Measurements from ENCODE around the gene RAD23A. TPM values are rescaled to one million over a fixed set of nuclear protein-coding genes. Genes with fewer than 3 reads are reported as not detected.
A peak's percentile ranks its signal among the peaks of the same experiment; 100 is the strongest.

The RAD23A gene
- total and polyA plus RNA-seq, 2 of the 4 experiments (the other 2 are of a cell fraction) = 54.3 to 67.8 TPM

DNA sequence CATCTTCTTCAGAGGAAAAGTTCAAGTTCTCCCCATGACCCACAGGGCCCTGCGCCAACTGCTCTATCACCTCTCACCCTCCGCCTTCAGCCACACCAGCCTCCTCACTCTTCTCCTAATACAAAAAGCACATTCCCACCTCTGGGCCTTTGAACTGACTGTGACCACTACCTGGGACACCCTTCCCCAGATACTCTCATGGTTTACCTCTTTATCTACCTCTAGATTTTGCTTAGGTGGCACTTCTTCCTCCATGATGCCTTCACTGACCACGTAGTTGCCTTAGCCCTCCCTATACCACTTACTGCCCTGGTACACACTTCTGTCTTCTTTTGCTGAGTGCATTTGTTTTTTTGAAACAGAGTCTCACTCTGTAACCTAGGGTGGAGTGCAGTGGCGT is 22.7 kb upstream of the RAD23A start:
- Histone ChIP-seq H2BK5ac (ENCODE audit: low read depth, low read length, poor library complexity, severe bottlenecking) (no peak overlapping the region), H3K36me3 (ENCODE audit: control insufficient read depth, insufficient read depth, low read length) (peaks cover 38% of the 10 kb centered on the region), H2AFZ (replicated peaks; ENCODE audit: low read length, poor library complexity) (no peak overlapping the region), H3K9me1 (ENCODE audit: insufficient read depth, low read length) (no peaks in the 10 kb centered on the region), H3K56ac (ENCODE audit: extremely low read depth, insufficient read depth, low read length) (no peak overlapping the region), H3K4ac (ENCODE audit: low read depth, low read length) (no peak overlapping the region), H3K4me3 (ENCODE audit: insufficient read depth, low read depth, low read length) (no peak overlapping the region), H4K8ac (ENCODE audit: low read depth in 2 of 2, low read length in 2 of 2) (no peak overlapping the region), H2BK120ac (ENCODE audit: low read depth, low read length) (no peak overlapping the region), H4K5ac (ENCODE audit: low read depth, low read length) (no peak overlapping the region), H3K4me2 (ENCODE audit: low read depth, low read length) (no peak overlapping the region), H2AK9ac (replicated peaks; ENCODE audit: low read depth, low read length, poor library complexity) (peak overlapping the region; percentile 61), H3K14ac (replicated peaks; ENCODE audit: low read depth, low read length) (no peak overlapping the region), H3K4me1 (ENCODE audit: control insufficient read depth, insufficient read depth, low read length) (no peaks in the 10 kb centered on the region), H2AK5ac (ENCODE audit: low read depth, low read length) (no peak overlapping the region), H3K9ac (ENCODE audit: low read depth, low read length) (no peak overlapping the region), H4K91ac (ENCODE audit: insufficient read depth, low read depth, low read length) (no peak overlapping the region), H3K9me3 (ENCODE audit: control insufficient read depth, insufficient read depth, low read length) (no peaks in the 10 kb centered on the region), H3K27me3 (ENCODE audit: control insufficient read depth, insufficient read depth, low read length) (no peaks in the 10 kb centered on the region), H2BK15ac (ENCODE audit: low read depth, low read length) (no peak overlapping the region), H2BK20ac (ENCODE audit: low read depth, low read length) (no peak overlapping the region), H3K23ac (ENCODE audit: low read depth, low read length) (no peak overlapping the region), H3K18ac (ENCODE audit: low read depth, low read length) (no peak overlapping the region), H4K20me1 (ENCODE audit: insufficient read depth, low read length) (no peaks in the 10 kb centered on the region; the same call in 1 of the 2 replicates), H3K27ac (ENCODE audit: insufficient read depth, low read length) (no peak overlapping the region), H3K79me1 (ENCODE audit: low read depth in 1 of 2, low read length in 2 of 2) (peaks cover 0 to 11% of the 10 kb centered on the region in 2 experiments; a peak in 1 of 4 replicates)
- DNase-seq = no peak
- CTCF ChIA-PET = no interaction called here
- dilution Hi-C loops (cut with HindIII; ENCODE audit: low sequenced_read_pairs, unreplicated experiment) (no loop called here), intact Hi-C loops (cut with micrococcal nuclease) (no loop called here), in situ Hi-C loops (cut with MboI; ENCODE audit: low sequenced_read_pairs) (no loop called here)
- no TSS peak for BruUV-seq (replicated peaks)
- POLR2A ChIA-PET (ENCODE audit: unreplicated experiment) = no interaction called here
- TF ChIP-seq MAFK (IDR thresholded peaks at IDR 0.05; ENCODE audit: low read depth, low read length) (peak; percentile 56), CEBPB (IDR thresholded peaks at IDR 0.05; ENCODE audit: low read depth, low read length) (no peak)
- TF ChIP-seq, protein P1, sequence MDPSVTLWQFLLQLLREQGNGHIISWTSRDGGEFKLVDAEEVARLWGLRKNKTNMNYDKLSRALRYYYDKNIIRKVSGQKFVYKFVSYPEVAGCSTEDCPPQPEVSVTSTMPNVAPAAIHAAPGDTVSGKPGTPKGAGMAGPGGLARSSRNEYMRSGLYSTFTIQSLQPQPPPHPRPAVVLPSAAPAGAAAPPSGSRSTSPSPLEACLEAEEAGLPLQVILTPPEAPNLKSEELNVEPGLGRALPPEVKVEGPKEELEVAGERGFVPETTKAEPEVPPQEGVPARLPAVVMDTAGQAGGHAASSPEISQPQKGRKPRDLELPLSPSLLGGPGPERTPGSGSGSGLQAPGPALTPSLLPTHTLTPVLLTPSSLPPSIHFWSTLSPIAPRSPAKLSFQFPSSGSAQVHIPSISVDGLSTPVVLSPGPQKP (IDR thresholded peaks at IDR 0.05; ENCODE audit: borderline replicate concordance, low read depth, low read length) = no peak
- WGBS, 2 experiments (ENCODE audit: extremely low coverage in 2 of 2, insufficient read length in 1 of 2) = 95% methylated on average over 2 of the region's 4 CpGs; no CpG with 5 or more reads in 1 of the 2 experiments
- ATAC-seq (ENCODE audit: low read depth) = no peak

Measured in IMR-90 (cell line).